ENCODE measurements around the gene GOLGA5.
"Not testable (repeated sequence)": the region's sequence is repeated elsewhere in the genome, so short reads cannot be mapped to it uniquely, and the experiment has no call there.

GOLGA5 gene

DNA sequence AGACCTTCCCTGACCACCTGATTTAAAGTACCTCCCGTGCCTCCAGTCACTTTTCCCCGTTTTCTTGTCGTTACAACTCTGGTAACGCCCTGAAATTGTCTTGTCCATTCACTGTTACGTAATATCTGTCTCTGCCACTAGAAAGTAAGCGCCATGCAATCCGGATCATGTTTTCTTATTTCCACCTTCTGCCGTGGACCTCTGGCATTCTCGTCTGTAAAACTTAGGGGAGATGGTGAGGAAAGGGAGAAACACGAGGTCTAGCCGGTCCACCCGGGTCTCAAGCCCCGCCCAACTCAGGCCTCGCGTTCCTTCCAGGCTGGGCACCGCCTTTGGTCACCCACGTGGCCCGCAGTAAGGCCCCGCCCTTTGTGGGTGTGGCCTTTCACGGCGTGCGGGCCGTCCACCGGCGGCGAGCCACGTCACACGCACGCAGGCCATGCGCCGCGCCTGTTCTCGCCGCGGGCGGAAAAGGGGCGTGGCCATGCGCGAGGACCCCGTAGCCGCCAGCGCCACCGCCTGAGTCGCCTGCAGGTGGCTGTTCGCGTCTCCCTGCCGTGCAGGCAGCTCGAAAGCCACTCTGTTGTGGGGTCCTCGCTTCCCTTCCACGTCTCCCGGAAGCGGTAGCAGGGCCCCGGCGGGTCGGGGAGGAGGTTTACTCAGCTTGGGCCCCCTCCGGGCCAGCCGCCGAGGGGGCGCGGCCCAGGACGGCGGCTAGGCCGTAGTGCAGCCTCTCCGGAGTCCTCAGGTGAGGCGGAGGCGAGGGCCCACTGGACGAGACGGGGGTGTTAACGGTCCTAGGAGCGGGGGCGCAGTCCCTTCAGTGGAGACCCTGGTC is at the start of gene GOLGA5:
TSS of gene GOLGA5 (plus strand) at position 597 of the 838 bp plus-strand sequence. CDS start 3,133 bp downstream, outside the sequence.
- DNase-seq: peak; percentile 99

DNA sequence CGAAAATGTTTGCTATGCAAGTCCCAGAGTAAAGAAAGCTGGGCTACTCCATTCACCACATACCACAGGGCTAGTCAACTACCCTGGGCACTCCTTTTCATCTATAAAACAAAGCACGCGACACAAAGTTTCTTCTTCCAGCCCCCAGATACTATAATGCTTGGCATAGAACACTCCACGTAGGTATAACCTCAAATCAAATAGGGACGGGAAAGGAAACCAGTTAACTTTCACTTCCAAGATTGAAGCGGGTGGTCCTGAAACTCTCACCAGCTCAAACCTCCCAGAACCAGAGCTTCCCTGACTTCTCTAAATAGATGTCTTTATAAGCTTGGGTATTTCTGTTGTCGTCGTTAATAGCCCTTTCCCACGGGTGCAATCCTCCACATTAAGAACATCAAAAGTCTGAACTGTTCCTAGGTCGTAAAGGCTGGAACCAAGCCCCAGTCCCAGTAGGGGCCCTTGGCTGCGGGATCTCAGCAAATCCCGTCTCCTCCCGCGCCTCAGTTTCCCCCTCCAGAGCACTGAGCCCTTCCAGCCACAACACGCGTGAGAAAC is 46.3 kb upstream of the GOLGA5 start:
- no peak for DNase-seq

DNA sequence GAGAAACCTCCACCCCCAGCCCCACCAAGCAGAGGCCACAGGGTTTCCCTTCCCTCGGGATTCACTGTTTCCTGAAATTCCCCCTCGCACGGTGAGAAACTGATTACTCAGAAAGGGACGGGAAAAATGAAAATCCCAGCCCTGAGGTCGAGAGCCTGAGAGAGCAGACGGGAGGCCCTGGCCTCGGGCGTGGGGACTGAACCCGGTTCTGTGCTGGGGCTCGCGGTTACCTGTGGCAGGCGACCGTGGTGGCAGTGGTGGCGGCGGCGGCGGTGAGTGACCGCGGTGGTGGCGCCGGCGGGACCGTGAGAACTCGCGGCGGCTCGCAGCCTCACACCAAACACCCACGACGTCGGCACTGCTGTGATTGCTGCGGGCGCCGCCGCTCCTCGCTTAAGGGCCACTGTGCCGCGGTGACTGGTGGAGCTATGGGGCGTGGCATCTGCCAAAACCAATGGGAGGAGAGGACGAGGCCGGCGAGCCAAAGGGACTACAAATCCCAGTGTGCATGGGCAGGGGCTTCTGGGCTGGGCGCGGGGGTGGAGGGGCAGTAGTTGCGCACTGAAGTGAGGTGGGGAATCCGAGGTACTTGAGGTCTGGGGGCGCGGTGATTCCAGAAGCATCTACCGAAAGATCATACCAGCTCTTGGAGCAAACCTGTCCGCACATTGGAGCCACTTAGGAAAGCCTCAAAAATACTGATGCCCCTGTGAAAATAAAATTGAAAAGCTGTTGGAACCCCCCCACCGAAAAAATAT is 45.7 kb upstream of the GOLGA5 start, which contains the start of gene LGMN:
TSS of gene LGMN (minus strand) at position 369 of the 758 bp plus-strand sequence. CDS start 15,841 bp downstream, outside the sequence.
- DNase-seq: peak; percentile 87

DNA sequence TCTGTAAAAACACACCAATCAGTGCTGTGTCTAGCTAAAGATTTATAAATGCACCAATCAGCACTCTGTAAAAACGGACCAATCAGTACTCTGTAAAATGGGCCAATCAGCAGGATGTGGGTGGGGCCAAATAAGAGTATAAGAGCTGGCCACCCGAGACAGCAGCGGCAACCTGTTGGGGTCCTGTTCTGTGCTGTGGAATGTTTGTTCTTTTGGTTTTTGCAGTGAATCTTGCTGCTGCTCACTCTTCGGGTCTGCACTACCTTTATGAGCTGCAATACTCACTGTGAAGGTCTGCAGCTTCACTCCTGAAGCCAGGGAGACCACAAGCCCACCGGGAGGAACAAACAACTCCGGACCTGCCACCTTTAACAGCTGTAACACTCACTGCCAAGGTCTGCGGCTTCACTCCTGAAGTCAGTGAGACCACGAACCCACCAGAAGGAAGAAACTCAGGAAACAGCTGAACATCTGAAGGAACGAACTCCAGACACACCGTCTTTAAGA is 43.8 kb upstream of the GOLGA5 start:
- peak; percentile 71 for DNase-seq

- DNase-seq: no peak
Observed at GRCh38 chr14:92750994-92751400, 43.1 kb upstream of the GOLGA5 start.

- no peak for DNase-seq
Observed at GRCh38 chr14:92751819-92752218, 42.3 kb upstream of the GOLGA5 start.

DNA sequence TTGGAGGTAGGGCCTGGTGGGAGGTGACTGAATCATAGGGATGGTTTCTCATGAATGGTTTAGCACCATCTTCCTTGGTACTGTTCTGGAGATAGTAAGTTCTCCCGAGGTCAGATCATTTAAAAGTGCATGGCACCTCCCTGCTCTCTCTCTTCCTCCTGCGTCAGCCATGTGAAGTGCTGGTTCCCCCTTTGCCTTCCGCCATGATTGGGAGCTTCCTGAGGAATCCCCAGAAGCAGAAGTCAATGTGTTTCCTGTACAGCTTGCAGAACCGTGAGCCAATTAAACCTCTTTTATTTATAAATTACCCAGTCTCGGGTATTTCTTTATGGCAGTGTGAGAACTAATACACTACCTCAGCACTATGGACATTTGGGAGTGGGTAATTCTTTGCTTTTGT is 40.9 kb upstream of the GOLGA5 start:
- DNase-seq: no peak

DNA sequence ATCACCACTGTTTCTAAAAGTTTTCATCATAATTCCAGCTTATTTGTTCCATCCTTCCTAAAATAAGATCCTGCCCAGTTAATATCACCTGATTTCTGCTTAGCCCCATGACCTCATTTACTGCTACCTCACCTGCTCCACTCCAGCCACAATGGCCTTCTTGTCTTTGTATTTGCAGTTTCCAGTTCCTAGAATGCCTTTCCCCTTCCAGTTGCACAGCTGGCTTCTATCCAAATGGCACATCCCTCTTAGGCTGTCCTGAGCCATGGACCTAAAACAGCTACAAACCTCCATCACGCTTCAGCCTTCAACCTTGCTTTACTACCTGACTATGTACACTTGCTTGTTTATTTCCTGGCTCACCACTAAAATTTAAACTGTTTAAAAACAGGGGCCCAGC is 39.1 kb upstream of the GOLGA5 start:
- no peak for DNase-seq

- DNase-seq: no peak
Observed at GRCh38 chr14:92755495-92755894, 38.6 kb upstream of the GOLGA5 start.

GRCh38 chr14:92756446-92756845 is 37.7 kb upstream of the GOLGA5 start:
- no peak for DNase-seq

DNA sequence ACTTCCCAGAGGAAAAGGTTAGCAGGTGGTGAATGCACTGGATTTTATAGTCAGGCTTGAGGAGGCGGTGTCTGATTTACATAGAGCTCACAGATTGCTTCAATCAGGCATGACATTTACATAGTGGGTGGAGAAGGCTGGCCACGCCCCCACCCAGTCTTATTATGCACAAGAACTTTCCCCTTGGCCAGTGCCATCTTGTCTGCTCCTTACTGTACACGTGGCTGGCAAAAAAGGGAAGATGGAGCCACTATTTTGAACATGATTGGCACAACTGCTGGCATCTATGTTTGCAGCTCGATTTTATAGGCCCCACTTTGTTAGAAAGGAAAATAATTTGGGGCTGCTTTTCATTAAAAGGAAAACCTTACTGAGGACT is 34.8 kb upstream of the GOLGA5 start:
- no peak for DNase-seq

GRCh38 chr14:92759679-92760523 is 34.2 kb upstream of the GOLGA5 start:
- no peak for DNase-seq

DNA sequence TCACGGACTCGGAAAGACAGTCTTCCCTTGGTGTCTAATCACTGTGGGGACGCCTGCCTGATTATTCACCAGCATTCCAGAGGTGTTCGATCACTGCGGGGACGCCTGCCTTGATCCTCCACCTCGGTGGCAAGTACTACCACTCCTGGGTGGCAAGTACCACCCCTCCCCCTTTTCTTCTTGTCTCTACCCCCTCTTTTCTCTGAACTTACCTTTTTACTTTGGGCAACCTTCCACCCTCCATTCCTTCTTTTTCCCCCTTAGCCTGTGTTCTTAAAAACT is 33.6 kb upstream of the GOLGA5 start:
- no peak for DNase-seq

GRCh38 chr14:92763666-92764631 is 30.2 kb upstream of the GOLGA5 start:
- DNase-seq: not testable (repeated sequence)

DNA sequence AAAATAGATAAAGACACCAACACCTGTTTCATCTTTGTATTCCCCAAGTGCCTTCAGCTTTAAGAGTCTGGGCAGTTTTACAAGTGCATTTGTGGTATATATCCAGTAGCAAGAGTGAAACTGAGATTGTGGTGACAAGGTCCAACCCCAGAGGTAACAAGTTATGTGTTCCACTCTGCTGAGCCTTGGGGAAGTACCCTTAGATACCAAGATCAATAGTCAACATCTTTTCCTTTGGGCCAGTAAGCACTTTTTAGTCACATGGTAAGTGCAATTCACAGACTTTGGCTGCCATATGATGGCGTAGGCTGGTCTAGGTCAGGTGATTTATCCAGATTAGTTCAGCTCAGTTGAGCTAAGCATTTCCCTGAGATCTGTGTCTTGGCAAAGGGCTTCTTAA is 25.9 kb upstream of the GOLGA5 start:
- peak; percentile 37 for DNase-seq

GRCh38 chr14:92768795-92769194 is 25.3 kb upstream of the GOLGA5 start:
- DNase-seq: no peak

DNA sequence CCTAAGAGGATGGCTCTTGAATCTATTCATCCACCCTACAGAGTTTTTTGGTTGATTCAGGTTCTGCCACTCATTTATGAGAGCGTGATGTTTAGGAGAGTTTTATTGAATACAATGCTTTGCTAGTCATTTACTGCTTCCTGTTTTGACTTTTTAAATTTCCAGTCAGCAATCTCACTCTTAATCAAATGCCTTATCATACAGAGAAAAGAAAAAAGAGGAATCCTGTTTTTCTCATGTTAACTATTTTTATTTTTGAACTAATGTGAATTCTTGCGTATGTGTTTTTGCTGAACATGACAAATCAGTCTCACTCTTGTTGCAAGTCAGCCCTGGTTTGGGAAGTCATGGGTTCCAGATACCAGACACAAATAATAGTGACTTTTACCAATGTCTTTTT is 23.6 kb upstream of the GOLGA5 start:
- DNase-seq: no peak

GRCh38 chr14:92774572-92774971 is 19.5 kb upstream of the GOLGA5 start:
- no peak for DNase-seq

DNA sequence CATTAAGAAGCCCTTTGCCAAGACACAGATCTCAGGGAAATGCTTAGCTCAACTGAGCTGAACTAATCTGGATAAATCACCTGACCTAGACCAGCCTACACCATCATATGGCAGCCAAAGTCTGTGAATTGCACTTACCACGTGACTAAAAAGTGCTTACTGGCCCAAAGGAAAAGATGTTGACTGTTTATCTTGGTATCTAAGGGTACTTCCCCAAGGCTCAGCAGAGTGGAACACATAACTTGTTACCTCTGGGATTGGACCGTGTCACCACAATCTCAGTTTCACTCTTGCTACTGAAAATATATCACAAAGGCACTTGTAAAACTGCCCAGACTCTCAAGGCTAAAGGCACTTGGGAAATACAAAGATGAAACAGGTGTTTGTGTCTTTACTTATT is 18.8 kb upstream of the GOLGA5 start:
- peak; percentile 25 for DNase-seq

DNA sequence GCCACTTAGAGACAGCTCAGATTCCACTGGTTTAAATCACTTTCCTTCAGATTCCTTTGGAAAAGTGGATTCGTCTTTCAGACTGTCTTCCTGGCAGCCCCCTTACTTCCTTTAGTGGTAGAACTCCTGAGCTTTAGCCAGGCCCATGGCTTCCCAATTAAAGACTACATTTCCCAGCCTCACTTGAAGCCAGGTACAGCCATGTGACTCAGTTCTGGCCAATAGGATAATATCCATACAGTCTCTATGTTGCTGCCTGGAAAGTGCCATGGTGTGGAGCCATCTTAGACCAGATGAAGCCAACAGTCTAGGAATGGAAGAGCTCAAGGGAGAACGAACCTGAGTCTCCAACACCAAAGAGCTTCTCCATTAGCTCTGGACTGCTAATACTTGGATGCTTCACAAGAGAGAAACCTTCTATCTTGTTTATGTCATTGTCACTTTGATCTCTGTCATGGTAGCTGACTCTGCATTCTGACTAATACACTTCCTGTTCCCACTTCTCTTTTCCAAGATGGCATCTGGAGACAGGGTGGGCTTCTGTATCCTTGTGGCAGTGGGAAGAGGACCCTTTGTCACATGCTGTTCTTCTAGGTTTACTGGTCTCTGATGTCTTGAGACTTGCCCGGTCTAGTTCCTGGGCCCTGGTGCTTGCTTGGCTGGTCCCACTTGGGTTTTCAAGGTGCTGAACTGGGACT is 15.1 kb upstream of the GOLGA5 start:
- not testable (repeated sequence) for DNase-seq

All from CD4-positive, alpha-beta T cell treated with Interleukin-12 subunit alpha and Interleukin-12 subunit beta, for 1 hour (primary cell).